C4-2B (cell line): ENCODE measurements around the gene SMPDL3A.

Experiments used
- H3K27ac ChIP-seq: fragments of 450-650 bp; 2 replicates; pipeline ENCODE4 v1.5.1; 2017
- ZFX ChIP-seq: fragments of 450-650 bp; IDR thresholded peaks from 2 replicates; pipeline ENCODE4 v1.6.1; 2017
- TF ChIP-seq, protein P1 (sequence below): fragments of 450-650 bp; conservative IDR thresholded peaks from 2 replicates; pipeline ENCODE4 v1.5.1; 2017; ENCODE audit warnings: mild to moderate bottlenecking

The SMPDL3A gene

DNA sequence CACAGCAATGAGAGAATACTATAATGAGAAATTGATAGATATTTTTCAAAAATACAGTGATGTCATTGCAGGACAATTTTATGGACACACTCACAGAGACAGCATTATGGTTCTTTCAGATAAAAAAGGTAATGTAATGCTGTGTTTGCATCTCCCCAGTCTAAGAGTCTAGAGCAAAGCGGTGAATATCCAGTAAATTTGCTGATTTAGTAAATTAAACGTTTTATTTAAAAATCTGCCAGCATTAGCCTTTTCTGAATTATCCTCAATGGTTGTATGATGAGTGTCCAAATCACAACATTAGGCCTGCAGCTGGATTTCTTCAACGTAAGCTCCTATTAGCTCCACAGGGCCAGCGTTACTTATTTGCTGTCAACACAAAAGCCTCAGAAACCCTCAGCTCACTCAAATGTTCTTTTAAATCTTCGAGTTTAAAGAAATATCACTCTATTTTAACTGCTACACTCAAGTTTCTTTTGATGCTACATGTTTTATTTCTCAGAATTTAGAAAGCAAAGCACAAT is 16.0 kb downstream of the SMPDL3A start:
- TF ChIP-seq ZFX = no peak
- TF ChIP-seq, protein P1, sequence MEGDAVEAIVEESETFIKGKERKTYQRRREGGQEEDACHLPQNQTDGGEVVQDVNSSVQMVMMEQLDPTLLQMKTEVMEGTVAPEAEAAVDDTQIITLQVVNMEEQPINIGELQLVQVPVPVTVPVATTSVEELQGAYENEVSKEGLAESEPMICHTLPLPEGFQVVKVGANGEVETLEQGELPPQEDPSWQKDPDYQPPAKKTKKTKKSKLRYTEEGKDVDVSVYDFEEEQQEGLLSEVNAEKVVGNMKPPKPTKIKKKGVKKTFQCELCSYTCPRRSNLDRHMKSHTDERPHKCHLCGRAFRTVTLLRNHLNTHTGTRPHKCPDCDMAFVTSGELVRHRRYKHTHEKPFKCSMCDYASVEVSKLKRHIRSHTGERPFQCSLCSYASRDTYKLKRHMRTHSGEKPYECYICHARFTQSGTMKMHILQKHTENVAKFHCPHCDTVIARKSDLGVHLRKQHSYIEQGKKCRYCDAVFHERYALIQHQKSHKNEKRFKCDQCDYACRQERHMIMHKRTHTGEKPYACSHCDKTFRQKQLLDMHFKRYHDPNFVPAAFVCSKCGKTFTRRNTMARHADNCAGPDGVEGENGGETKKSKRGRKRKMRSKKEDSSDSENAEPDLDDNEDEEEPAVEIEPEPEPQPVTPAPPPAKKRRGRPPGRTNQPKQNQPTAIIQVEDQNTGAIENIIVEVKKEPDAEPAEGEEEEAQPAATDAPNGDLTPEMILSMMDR = no peak
- H3K27ac ChIP-seq = no peak overlapping the region

DNA sequence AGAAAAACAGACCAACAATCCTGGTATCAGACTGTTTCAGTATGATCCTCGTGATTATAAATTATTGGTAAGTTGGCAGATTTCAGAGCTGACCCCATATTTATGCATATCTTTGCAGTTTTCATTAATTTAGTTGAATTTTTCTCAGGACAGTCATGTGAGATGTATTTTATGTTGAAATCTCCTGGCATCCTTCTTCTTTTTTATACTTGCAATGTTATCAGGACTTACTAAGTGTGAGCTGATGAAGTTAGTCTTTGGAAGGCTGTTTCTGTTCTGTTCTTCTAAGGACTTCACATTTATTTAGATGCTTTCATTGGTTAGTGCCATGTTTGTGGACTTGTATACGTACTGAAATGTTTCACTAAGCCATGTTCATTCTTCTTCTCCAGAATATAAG is 17.2 kb downstream of the SMPDL3A start:
- no peak for TF ChIP-seq ZFX
- TF ChIP-seq, protein P1 = no peak
- H3K27ac ChIP-seq = no peak overlapping the region

DNA sequence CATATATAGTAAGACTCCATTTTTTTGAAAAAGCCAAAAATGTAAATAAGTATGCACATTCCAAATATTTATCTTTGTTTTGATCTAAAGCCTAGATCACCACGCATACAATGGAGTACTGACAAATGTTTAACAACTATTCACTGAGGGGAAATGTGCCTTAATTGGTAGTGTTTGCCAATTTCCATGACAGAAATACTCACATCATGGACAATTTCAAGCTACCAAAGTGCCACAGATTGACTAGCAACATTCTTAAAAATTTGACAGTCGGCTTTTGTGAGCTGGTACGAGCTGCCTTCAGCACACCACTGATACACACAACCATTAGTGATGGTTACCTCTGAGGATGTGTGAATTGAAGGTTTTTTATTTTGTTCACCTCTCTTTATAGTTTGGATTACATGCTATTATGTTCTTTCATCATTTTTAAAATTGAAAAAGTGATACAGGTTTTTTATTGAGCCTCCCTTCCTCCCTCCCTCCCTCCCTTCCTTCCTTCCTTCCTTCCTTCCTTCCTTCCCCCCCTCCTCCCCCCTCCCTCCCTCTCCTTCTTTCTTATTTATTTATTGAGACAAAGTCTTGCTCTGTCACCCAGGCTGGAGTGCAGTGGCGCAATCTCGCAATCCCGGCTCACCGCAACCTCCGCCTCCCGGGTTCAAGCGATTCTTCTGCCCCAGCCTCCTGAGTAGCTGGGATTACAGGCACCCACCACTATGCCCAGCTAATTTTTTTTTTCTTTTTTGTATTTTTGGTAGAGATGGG is 19.2 kb downstream of the SMPDL3A start:
- TF ChIP-seq, protein P1 = no peak
- TF ChIP-seq ZFX = no peak
- no peak overlapping the region for H3K27ac ChIP-seq

DNA sequence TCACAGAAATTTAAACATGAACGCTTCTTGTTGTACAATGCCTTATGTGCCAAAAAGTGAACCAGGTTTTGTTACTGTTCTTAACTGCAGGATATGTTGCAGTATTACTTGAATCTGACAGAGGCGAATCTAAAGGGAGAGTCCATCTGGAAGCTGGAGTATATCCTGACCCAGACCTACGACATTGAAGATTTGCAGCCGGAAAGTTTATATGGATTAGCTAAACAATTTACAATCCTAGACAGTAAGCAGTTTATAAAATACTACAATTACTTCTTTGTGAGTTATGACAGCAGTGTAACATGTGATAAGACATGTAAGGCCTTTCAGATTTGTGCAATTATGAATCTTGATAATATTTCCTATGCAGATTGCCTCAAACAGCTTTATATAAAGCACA is 19.9 kb downstream of the SMPDL3A start:
- no peak overlapping the region for H3K27ac ChIP-seq
- TF ChIP-seq ZFX = no peak

DNA sequence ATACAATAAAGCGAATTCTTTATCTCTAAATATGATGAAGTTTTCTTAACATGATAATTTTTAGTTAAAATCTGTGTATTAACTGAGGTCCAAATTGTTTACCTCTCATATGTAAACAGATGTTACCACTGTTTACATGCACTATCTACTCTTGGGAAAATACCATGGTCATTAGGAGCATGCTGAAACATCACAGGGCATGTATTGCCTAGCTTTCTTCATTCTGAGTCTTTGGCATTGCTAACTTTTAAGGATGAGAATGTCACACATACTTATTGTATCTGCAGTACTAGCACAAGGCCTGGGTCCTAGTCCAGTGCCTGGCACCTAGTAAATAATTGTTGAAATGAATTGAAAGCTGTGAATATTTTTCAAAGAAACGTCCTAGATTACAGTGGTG is 20.6 kb downstream of the SMPDL3A start:
- no peak for TF ChIP-seq ZFX
- TF ChIP-seq, protein P1 = no peak
- H3K27ac ChIP-seq = no peak overlapping the region

DNA sequence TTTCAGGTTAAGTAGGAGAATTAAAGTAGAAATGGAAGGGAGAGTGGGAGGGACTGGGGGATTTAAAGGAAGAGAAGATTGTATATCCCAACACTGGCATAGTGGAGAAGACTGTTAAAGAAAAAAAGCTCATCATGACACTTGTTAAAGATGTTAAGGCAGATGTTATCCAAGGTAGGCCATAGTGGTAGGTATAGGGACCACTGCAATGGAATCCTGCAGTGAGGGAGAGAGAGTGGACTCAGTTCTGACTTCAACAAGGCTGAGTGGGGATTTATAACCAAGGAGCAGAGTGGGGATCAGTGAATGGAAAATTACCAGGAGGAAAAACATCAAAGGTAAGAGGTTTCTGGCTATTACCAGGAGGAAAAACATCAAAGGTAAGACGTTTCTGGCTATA is 21.1 kb downstream of the SMPDL3A start:
- TF ChIP-seq ZFX = no peak
- TF ChIP-seq, protein P1 = no peak
- H3K27ac ChIP-seq = no peak overlapping the region

DNA sequence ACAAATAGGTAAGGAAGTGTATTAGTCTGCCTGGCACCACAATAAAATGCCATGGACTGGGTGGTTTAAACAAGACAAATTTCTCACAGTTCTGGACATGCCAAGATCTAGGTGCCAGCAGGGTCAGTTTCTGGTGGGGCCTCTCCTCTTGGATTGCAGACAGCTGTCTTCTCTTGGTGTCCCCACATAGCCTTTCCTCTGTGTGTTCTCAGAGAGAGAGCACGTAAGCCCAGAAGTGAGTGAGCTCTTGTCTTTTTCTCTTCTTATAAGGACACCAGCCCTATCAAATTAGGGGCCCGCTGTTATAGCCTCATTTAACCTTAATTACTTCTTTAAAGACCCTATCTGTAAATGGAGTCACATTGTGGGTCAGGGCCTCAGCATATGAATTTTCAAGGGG is 28.3 kb downstream of the SMPDL3A start:
- no peak overlapping the region for H3K27ac ChIP-seq
- no peak for TF ChIP-seq ZFX
- TF ChIP-seq, protein P1 = no peak

DNA sequence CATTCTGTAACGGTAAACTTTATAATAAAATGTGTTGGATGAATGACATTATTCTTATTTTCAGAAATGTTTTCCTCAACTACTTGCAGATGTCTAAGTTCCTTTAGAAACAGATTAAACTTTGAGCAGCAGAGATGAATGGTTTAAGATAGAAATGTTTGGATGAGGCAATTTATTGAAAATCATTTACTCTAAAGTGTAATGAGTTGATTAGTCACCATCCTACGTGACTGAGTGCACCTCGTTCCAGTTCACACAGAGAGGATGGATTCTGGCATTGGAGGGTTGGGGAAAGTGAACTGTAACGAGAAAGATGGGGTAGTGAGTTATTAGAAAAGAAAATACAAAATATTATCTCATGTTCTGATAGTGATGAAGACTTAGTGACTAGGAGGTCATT is 28.7 kb downstream of the SMPDL3A start:
- no peak overlapping the region for H3K27ac ChIP-seq
- TF ChIP-seq ZFX = no peak
- TF ChIP-seq, protein P1 = no peak
